ENCODE data around the gene TMEM232.
"Not testable (repeated sequence)": the region's sequence is repeated elsewhere in the genome, so short reads cannot be mapped to it uniquely, and the experiment has no call there.

The TMEM232 gene

DNA sequence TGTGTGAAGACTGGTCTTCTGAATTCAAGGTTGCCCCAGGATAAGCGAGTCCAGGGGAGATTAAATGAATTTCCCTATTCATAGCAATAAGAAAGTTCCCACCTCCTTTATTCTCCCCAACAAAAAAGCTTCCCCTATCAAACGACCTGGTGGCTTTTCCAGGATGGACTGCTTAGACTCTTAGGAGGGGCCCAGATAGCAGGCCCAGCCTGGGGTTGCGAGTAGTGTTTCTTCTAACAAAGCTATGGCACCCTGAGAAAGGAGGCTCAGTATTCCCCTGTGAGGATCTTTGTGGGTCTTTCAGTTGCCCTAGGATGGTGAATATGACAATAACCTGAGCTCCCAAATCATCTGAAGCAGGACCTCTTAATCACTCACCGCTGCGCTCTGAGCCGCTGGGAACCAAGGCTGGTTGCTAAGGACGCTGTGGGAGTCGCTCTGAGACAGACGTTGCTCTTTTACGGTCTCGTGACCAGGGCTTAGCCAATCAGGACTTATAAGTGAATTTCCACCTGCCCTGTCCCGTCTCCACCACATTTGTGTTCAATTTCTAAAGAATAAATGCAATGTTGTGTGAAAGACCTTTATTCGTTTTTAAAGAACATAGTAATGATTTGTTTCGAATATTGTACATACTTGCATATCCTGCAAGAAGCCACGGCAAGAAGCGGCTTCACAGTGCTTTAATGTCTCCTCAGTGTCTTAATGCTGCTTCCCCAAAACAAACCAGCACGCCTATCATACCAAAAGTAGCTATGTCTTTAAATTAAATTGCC lies at the start of gene TMEM232:
Gene TMEM232, minus strand, starts transcription at position 423 of the 776 bp plus-strand sequence. CDS start 59,319 bp downstream, outside the sequence.
- DNase-seq: peak; percentile 68

- no peak for DNase-seq
Measured at GRCh38 chr5:110770286-110770685, 43.8 kb upstream of the TMEM232 start.

DNA sequence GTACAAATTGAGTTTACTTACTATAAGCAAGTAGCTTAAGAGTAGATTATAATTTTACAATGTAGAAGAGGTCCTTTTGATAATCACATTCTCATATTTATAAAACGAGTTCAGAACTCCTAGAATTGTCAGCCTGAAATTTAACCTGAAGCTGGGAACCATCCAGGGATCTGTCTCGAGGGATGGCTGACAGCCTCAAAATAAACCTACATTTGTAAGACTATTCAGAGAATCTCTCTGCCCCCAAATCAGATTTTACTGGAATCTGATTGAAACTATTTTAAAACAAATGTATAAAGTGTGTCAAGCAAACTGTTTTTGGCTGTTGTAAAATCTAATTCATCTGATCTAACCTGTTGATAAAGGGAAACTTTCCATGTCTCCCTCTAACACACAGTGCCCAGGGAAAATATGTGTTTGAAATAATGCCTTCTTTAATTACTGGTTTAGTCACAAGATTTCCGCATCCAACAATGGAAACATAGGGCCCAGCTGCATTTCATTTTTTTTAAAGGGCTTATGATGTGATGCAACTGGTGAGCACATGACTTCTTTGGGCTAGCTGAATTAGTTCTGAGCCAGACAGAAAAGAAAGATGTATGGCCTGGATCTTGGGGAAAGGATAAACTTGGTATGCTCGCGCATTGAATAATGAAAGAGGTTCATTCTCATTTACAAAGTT lies 42.7 kb upstream of the TMEM232 start:
- DNase-seq: no peak

- DNase-seq: no peak
Measured at GRCh38 chr5:110768138-110768860, 41.8 kb upstream of the TMEM232 start.

- DNase-seq: no peak
Measured at GRCh38 chr5:110760158-110760557, 33.7 kb upstream of the TMEM232 start.

DNA sequence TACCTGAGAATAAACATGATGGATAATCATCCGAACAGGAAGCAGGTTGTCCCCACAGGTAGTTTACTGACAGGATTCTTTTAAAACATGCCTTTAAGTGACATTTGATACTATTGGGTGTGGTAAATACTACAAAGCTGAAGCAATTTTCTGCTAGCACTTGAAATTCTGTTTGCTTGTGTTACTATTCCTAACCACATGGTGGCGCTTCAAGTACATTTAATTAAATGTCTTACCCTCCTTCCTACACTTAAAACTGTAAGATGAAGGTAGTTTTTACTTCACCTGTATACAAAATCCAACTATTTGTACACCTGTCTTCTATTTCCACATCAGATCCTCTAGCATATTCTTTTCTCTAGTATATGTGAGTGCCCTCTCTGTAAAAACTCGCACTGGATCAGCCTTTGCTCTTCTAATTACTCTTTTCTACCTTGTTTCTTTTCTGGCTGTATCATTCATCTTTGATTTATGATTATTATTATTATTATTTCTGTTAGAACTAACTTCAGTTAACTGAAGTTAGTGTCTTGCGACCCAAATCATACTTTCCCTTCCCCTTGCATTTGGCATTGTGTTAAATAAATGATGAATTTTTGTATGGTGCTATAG lies 30.8 kb upstream of the TMEM232 start:
- DNase-seq: peak; percentile 9

- DNase-seq: no peak
Measured at GRCh38 chr5:110754181-110754580, 27.7 kb upstream of the TMEM232 start.

- no peak for DNase-seq
Measured at GRCh38 chr5:110753600-110753999, 27.1 kb upstream of the TMEM232 start.

DNA sequence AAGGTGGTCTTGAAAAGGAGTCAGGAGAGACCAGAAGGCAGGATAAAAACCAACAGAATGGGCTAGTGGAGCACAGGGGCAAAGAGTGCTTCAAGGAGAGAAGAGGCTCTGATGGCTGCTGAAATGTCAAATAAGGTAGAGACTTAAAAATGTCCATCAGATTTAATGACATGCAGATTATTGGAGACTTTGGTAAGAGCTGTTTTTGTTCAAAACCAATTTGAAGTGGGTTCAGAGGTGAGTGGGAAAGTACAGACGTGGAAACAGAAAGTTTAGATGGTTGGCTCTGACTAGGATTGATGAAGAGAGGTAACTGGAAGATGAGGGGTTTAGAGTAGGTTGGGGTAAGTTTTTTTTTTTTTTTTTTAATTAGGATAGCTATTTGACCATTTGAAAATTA lies 26.5 kb upstream of the TMEM232 start:
- no peak for DNase-seq

- no peak for DNase-seq
Measured at GRCh38 chr5:110751902-110752762, 25.7 kb upstream of the TMEM232 start.

DNA sequence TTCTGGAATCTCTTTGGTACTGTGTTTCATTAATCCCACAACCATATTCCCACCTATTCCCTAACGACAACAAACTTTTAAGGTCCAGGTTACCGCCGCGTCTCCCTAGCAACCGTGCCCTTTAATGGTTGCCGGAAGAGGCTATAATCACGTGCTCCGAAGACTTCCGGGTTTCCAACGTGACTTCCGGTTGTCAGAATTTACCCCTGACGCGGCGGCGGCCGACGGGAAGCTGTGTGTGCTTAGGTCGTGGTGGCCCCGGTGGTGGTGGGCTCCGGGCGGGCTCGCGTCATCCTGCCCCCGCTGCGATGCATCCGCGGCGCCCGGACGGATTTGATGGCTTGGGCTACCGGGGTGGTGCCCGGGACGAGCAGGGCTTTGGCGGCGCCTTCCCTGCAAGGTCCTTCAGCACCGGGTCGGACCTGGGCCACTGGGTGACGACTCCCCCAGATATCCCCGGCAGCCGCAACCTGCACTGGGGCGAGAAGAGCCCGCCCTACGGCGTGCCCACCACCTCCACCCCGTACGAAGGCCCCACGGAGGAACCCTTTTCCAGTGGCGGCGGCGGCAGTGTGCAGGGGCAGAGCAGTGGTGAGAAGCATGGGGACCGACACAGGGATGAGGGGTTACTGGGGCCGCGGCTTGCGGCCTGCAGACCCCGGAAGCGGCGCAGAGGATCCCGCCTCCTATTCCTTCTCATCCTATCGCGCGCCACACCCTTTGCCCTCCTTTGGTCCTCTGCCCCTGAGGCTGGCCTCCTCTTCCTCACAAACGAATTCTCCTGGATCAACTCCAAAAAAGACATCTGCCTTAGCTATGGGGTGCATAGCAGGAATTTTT lies 12.6 kb upstream of the TMEM232 start, which contains the start of gene SLC25A46:
Gene SLC25A46, plus strand, starts transcription at position 196 of the 840 bp plus-strand sequence. Its CDS starts 113 bp downstream, at position 309.
- peak; percentile 55 for DNase-seq

- DNase-seq: no peak
Measured at GRCh38 chr5:110738503-110738811, 12.0 kb upstream of the TMEM232 start.

GRCh38 chr5:110736753-110737152 lies 10.3 kb upstream of the TMEM232 start:
- DNase-seq: no peak

DNA sequence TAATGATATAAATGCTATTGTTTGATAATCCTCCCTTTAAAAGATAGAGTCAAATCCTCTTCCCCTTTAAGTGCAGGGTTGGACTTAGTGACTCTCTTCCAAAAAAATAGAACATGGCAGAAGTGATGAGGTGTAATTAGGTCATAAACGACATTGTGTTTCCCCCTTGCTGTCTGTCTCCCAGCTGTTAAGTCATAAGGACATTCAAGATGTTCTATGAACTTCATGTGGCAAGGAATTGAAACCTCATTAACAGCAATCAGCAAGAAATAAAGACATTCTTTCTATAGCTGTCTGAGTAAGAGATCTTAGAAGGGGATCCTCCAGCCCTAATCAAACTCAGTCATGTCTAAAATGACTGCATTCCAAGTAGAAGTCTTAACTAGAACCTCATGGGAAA lies 9.1 kb upstream of the TMEM232 start:
- DNase-seq: no peak

DNA sequence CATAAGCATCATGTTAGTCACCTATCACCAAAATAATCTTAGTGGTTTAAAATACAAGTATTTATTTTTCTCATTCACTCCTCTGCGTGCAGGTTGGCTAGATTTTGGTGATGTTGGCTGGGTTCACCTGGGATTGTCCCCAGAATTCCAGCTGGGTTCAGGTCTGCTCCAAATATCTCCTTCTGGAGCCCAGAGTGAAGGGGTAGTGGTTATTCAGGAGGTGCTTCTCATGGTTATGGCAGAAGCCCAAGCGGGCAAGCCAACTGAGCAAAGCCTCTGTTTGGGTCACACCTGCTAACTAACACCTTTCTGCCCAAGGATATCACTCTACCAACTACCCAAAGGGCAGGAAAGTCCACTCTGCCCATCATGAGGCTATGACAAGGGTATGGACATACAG lies 7.6 kb upstream of the TMEM232 start:
- no peak for DNase-seq

DNA sequence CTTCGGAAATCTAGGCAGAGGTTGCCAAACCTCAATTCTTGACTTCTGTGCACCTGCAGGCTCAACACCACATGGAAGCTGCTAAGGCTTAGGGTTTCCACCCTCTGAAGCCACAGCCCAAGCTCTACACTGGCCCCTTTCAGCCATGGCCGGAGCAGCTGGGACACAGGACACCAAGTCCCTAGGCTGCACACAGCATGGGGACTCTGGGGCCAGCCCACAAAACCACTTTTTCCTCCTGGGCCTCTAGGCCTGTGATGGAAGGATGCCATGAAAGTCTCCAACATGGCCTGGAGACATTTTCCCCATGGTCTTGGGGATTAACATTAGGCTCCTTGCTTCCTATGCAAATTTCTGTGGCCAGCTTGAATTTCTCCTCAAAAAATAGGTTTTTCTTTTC lies 5.0 kb upstream of the TMEM232 start:
- DNase-seq: not testable (repeated sequence)

DNA sequence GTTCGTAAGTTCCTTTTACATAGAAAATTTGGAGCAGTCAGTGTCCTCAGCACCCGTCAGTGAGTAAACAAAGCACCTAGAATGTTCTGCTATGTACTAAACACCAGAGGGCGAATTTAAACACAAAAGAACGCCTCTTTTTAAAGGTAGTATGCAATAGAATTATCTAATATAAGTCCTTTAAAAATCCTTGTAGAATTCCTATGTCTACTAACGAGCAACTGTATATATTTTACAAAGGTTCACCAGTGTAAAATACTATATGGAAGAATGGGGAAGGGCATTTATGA lies 499 bp upstream of the TMEM232 start:
- no peak for DNase-seq

- DNase-seq: no peak
Measured at GRCh38 chr5:110718311-110718710, 8.2 kb downstream of the TMEM232 start.

DNA sequence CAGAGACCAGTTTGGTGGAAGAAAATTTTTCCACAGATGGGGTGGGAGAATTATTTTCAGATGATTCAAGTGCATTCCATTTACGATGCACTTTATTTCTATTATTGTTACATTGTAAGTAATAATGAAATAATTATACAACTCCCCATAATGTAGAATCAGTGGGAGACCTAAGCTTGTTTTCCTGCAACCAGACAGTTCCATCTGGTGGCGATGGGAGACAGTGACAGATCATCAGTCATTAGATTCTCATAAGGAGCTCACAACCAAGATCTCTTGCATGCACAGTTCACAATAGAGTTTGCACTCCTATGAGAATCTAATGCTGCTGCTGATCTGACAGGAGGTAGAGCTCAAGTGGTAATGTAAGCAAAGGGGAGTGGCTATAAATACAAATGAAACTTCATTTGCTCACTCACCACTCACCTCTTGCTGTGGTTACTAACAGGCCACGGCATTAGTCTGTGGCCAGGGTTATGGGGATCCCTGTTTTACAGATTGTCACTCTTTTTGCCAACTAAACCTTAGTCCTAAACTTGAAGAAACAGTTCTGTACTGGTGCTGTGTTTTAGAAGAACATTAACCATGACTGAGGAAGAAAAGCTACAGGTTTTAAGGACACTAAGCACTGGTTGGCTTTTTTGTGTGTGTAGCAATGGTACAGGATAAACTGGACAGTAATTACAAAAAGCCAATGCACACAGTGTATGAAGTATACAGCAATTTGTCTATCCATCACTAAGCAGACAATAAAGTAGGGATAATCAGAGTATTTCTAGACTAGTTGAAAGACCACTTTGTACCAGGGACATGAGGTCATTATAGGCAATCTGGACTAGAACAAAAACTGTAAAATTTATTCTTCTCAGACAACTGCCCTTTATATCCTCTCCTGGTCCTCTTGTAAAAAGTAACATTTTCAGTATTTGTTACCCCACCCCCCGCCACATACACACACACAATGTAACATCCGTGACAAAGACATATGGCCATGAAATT lies 9.9 kb downstream of the TMEM232 start:
- DNase-seq: no peak

- no peak for DNase-seq
Measured at GRCh38 chr5:110707260-110707844, 19.1 kb downstream of the TMEM232 start.
